ENCODE measurements around the gene FAM162A. TPM values are rescaled to one million over a fixed set of nuclear protein-coding genes. Genes with fewer than 3 reads are reported as not detected.

Gene FAM162A, protein sequence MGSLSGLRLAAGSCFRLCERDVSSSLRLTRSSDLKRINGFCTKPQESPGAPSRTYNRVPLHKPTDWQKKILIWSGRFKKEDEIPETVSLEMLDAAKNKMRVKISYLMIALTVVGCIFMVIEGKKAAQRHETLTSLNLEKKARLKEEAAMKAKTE
- total RNA-seq (10 to 100 TPM in 6 of 7 donors, 1 to 10 TPM in 1; 9.3 to 36.9 (median 19.8) TPM), polyA plus RNA-seq (10 to 100 TPM; 38.7 to 57.1 (median 50.4) TPM)
- long read RNA-seq, donor 1, transcript FAM162A-203 (5 exons, 3,052 nt) = major isoform, 9 of 17 reads
- long read RNA-seq, donor 1, partial matches to known transcripts = 8 of 17 reads
- long read RNA-seq, donor 1, other reads (novel, unspliced or antisense) = 0 of 17 reads
- long read RNA-seq, donor 2, transcript FAM162A-203 (5 exons, 3,052 nt) = major isoform, 18 of 21 reads
- long read RNA-seq, donor 2, partial matches to known transcripts = 0 of 21 reads
- long read RNA-seq, donor 2, other reads (novel, unspliced or antisense) = 0 of 21 reads

DNA sequence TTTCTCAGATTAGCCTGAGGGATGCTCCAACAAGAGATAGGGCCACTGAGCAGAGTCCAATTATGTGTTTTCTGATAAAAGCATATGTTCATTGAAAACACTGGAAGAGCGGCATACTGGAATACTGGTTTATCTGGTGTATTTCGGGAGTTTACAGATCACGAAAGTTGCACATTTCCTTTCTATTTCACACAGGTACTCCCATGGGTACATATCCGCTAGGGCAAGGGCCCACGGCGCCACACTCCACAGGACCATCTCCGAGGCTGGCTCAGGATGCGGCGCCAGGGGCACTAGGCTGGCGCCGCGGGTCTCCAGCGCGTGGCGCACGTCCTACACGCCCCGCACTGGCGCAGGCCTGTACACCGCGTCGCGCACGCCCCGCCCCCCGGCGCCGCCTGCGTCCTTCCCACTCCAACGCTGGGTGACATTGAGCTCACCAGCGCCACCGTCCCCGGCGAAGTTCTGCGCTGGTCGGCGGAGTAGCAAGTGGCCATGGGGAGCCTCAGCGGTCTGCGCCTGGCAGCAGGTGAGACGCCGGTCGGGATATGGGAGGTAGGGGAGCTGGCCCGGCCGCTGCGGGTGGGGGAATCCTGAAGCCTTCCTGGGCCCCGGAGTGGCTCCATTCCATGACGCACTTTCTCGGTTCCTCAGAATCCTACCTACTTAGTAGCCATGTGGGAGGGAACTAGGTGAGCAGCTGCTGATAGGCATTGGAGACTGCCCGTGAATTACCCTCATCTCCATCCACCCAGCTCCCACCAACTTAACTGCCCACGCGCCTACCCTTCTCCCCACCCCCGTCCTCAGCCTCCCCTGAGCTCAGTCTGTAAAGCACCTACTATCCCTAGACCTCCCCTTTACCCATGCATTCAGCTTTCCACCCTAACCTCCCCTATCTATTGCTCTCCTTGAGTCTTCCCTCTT, at the start of gene FAM162A:
FAM162A (plus strand) TSS at position 412 of the 927 bp plus-strand sequence; CDS start at position 496, 84 bp downstream.
- Histone ChIP-seq H3K9me3 (no peaks in the 10 kb centered on the region), H3K36me3 (peaks cover 0 to 10% (median 2%) of the 10 kb centered on the region in 6 donors), H3K27ac (peak within 1 kb of the TSS; percentile 72 to 91 (median 88)), H3K4me3 (peak within 1 kb of the TSS; percentile 73 to 94 (median 87)), H3K4me1 (peaks cover 18 to 73% (median 37%) of the 10 kb centered on the region in 6 donors), H3K27me3 (replicated peaks in 1 of 7) (no peaks in the 10 kb centered on the region)
- peak; percentile 97 to 99 (median 98) for TF ChIP-seq POLR2AphosphoS5 (IDR thresholded peaks at IDR 0.05)
- TF ChIP-seq, protein P1, sequence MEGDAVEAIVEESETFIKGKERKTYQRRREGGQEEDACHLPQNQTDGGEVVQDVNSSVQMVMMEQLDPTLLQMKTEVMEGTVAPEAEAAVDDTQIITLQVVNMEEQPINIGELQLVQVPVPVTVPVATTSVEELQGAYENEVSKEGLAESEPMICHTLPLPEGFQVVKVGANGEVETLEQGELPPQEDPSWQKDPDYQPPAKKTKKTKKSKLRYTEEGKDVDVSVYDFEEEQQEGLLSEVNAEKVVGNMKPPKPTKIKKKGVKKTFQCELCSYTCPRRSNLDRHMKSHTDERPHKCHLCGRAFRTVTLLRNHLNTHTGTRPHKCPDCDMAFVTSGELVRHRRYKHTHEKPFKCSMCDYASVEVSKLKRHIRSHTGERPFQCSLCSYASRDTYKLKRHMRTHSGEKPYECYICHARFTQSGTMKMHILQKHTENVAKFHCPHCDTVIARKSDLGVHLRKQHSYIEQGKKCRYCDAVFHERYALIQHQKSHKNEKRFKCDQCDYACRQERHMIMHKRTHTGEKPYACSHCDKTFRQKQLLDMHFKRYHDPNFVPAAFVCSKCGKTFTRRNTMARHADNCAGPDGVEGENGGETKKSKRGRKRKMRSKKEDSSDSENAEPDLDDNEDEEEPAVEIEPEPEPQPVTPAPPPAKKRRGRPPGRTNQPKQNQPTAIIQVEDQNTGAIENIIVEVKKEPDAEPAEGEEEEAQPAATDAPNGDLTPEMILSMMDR (IDR thresholded peaks at IDR 0.05 in 8 of 11, conservative IDR thresholded peaks at IDR 0.05 in 3 of 11) = peak; percentile 37 to 82 (median 65)
- peak; percentile 52 to 91 (median 66) for TF ChIP-seq POLR2A (IDR thresholded peaks at IDR 0.05)
- 0 to 2% (median 0%) methylated on average over 28 to 52 of the region's 52 CpGs for WGBS, 5 donors
- peak; percentile 99 for DNase-seq
- intact Hi-C loops (cut with DNase I; ENCODE audit: low total_unique reads) = no loop called here

DNA sequence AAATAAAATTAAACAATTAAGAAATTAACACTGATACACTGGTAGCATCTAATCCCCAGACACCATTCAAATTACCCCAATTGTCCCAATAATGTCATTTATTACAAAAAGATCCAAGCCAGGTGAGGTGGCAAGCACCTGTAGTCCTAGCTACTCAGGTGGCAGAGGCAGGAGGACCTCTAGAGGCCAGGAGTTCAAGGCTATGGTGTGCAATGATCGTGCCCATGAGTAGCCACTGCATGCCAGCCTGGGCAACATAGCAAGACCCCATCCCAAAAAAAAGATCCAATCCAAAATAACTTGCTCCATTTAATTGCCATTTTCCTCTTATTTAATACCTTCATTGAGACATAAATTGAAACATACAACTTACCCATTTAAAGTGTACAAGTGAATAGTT, 41.2 kb upstream of the FAM162A start:
- Histone ChIP-seq H3K4me3 (no peak overlapping the region), H3K36me3 (peaks cover 0 to 37% (median 0%) of the 10 kb centered on the region in 6 donors), H3K9me3 (peaks cover 0 to 7% (median 1%) of the 10 kb centered on the region in 8 donors), H3K4me1 (no peaks in the 10 kb centered on the region), H3K27me3 (replicated peaks in 1 of 7) (no peaks in the 10 kb centered on the region), H3K27ac (no peak overlapping the region)
- no peak for DNase-seq
- intact Hi-C loops (cut with DNase I; ENCODE audit: low total_unique reads) = no loop called here
- TF ChIP-seq POLR2A (IDR thresholded peaks at IDR 0.05) = no peak
- TF ChIP-seq POLR2AphosphoS5 (IDR thresholded peaks at IDR 0.05) = no peak
- TF ChIP-seq, protein P1 (IDR thresholded peaks at IDR 0.05 in 8 of 11, conservative IDR thresholded peaks at IDR 0.05 in 3 of 11) = no peak
- WGBS, 5 donors = 79 to 88% (median 83%) methylated on average over 1 of the region's 1 CpG

DNA sequence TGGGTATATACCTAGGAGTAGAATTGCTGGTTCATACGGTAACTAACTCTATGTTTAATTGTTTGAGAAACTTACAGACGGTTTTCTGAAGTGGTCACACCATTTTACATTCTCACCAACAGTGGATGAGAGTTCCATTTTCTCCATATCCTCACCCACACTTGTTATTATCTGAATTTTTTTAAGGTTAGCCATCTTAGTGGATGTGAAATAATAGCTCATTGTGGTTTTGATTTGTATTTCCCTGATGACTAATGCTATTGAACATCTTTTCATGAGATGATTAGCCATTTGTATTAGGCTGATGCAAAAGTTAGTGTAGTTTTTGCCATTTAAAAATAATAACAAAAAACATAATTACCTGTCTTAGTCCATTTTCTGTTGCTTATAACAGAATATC, 40.3 kb upstream of the FAM162A start:
- Histone ChIP-seq H3K4me3 (no peak overlapping the region), H3K36me3 (peaks cover 0 to 29% (median 0%) of the 10 kb centered on the region in 6 donors), H3K9me3 (peaks cover 0 to 7% (median 2%) of the 10 kb centered on the region in 8 donors), H3K27ac (no peak overlapping the region), H3K4me1 (no peaks in the 10 kb centered on the region), H3K27me3 (replicated peaks in 1 of 7) (no peaks in the 10 kb centered on the region)
- no peak for TF ChIP-seq POLR2AphosphoS5 (IDR thresholded peaks at IDR 0.05)
- TF ChIP-seq, protein P1 (IDR thresholded peaks at IDR 0.05 in 8 of 11, conservative IDR thresholded peaks at IDR 0.05 in 3 of 11) = no peak
- no peak for TF ChIP-seq POLR2A (IDR thresholded peaks at IDR 0.05)
- intact Hi-C loops (cut with DNase I; ENCODE audit: low total_unique reads) = no loop called here
- WGBS, 5 donors = 76 to 85% (median 81%) methylated on average over 2 of the region's 2 CpGs
- no peak for DNase-seq

All from spleen (tissue), 13 donors.